Esophagus mucosa (tissue), 1 donor: ENCODE measurements around the gene MYLK3. TPM values are rescaled to one million over a fixed set of nuclear protein-coding genes. Genes with fewer than 3 reads are reported as not detected.
A peak's percentile ranks its signal among the peaks of the same experiment; 100 is the strongest.
"Not testable (repeated sequence)": the region's sequence is repeated elsewhere in the genome, so short reads cannot be mapped to it uniquely, and the experiment has no call there.

ENCODE experiments used
- ATAC-seq: fragments of 200-7000 bp; cut with Tn5 transposase; one replicate; pipeline ENCODE4 v1.9.1; 2020
- total RNA-seq: library from RNA; stranded (reverse); gene quantifications from one replicate; pipeline ENCODE4 v1.2.4, GENCODE V29; 2023
- donor health status: DM: yes; HTN: yes; CAD: no.

The MYLK3 gene
- 0.08 TPM for total RNA-seq

DNA sequence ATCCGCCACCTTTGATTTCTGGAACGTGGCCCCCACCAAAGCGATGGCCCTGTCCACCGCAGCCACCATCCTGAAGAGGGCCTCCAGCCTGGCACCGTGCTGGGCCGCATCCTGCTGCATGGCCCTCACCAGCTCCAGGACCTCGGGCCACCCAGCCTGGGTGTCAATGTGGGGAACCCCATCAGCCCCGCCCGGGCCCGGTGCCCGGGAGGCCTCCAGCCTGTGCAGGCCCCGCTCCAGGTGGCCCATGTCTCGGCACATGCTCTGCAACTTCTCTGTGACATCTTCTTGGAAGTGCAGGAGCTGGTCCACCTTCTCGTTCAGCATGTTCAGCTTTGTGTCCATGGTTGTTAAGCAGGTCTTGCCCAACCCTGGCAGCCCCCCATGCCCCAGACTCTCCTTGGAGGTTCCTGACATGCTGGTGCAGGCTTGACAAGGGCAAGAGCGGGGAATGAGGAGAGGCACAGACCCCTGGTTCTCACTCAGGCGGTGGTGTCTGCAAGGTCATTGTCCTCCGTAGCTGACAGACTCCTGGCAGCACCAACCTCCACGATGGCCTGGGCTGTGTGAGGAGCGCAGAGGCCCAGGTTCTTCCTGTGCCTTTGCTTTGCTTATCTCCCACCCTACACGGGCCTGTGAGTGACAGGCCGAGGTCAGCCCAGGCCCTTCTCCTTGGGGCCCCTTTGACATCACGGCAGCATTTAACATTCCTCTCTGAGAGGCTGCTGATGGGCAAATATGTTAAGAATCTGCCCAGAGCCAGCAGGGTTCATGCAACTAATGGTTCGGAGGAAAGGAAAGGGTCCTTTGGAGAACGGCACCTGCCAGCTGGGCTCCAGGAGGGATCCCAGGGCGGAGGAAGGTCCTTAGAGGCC is at the start of gene MYLK3:
MYLK3 (minus strand) TSS at position 568 of the 875 bp plus-strand sequence; CDS start at position 417, 151 bp downstream.
- ATAC-seq: no peak

DNA sequence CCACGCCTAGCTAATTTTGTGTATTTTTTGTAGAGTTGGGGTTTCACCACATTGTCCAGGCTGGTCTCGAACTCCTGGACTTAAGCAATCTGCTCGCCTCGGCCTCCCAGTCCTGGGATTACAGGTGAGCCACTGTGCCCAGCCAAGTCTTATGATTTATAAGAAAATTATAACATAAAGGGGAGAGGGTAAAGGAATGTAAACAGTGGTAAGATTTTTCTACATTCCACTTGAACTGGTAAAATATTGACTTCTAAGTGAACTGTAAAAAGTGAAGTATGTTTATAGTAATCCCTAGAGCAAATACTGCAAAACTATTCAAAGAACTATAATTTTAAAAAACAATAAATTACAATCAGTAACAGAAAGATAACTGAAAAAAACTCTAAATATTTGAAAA is 49.4 kb upstream of the MYLK3 start:
- ATAC-seq: no peak

DNA sequence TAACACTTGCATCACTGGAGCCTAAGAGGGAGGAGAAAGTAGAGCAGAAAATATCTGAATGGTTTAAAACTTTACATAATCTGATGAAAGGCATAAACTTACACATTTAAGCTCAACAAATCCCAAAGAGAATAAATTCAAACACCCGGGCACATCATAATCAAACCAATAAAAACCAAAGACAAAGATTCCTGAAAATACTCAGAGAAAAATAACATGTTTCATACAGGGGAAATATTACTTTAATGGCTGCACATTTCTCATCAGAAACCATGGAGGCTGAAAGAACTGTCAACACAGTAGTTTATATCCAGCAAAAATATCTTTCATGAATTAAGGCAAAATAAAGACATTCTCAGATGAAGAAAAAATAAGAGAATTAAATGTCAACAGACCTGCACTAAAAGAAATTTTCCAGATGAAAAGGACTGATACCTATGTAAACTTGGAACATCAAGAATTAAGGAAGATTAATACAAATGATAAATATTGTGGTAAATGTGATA is 48.7 kb upstream of the MYLK3 start:
- no peak for ATAC-seq

DNA sequence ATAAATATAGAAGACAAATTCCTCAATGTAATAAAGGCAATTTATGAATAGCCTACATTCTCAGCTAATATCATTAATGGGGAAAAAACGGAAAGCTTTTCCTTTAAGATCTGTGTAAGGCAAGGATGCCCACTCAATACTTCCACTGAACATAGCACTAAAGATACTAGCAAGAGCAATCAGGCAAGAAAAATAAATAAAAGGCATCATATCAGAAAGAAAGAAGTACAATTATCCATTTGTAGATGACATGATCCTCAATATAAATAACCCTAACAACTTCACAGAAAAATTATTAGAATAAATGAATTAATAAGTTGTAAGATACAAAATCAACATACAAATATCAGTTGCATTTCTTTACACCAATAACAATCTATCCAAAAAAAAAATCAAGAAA is 45.7 kb upstream of the MYLK3 start:
- no peak for ATAC-seq

DNA sequence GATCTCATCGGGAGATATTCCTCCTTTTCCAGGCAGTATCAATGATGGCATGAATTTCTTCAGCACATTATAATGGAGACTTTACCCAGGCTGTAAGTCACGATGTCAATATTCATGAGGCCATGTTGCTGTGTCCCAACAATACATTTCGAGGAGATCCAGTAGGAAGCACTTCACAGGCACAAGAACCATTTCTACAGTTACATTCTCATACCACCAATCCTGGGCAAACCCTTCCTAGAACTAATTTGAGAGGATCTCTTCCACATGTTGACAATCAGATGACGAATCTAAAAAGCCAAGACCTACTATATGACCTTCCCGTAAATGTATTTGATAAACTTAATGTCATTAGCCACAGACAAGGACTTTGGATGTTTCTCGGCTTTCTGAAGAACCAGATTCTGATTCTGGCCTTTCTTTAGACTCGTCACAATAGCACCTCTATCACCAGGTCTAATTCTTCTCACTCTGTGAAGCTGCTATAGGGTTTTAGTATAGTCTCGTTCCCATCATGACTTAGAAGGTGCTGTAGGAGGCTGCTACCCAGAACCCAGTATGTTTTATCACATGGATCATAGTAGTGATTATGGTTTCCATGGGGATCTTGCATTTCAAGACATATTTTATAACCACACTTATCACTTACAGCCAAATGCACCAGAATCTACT is 42.6 kb upstream of the MYLK3 start:
- no peak for ATAC-seq

DNA sequence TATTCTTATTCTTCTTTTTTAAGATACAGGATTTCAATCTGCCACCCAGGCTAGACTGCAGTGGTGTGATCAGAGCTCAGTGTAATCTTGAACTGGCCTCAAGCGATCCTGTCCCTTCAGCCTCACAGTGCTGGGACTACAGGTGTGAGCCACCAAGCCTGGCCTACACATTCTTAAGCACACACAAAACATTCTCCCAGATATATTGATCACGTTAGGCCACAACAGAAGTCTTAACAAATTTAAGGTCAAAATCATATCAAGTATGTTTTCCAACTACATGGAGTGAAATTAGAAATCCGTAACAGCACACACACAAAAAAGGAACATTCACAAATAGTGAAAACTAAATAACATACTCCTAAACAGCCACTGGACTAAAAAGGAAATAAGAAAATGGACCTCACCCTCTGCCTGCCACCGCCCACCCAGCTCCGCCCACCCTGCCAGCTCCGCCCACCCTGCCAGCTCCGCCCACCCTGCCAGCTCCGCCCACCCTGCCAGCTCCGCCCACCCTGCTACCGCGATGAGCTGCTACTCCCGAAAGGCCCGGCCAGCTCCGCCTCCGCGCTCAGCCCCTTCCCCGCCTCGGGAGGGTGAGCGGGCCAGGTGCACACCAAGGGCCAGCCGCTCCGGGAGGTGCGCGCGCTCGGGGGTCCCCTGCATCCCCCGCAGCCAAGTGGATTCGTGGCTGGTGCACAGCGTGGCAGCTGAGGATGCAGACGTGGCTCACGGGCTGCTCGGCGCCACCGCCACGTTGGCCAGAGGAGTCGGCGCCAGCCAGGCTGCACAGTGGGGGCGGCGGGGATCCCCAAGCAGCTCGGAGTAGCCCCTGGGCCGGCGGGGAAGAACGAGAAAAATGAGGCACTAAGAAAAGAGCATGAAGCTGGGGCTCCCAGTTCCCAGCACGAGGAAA is 41.6 kb upstream of the MYLK3 start:
- peak; percentile 96 for ATAC-seq

DNA sequence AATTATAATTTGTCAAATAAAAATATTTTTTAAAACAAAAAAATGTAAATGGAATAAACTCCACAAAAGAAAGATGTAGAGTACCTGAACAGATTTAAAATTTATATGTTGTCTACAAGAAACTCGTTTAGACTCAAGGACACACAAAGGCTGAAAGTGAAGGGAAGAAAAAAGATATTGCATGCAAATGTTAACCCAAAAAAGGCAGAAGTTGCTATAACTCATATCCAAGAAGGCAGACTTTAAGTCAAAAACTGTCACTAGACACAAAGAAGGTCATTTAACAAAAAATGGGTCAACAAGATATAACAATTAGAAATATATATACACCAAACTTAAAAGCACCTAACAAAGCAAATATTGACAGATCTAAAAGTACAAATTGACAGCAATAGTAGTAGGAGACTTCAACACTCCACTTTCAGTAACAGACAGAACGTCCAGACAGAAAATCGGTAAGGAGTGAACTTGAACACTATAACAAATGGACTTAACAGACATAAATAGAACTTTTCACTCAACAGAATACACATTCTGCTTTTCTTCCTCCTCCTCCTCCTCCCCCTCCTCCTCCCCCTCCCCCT is 40.8 kb upstream of the MYLK3 start:
- ATAC-seq: no peak

DNA sequence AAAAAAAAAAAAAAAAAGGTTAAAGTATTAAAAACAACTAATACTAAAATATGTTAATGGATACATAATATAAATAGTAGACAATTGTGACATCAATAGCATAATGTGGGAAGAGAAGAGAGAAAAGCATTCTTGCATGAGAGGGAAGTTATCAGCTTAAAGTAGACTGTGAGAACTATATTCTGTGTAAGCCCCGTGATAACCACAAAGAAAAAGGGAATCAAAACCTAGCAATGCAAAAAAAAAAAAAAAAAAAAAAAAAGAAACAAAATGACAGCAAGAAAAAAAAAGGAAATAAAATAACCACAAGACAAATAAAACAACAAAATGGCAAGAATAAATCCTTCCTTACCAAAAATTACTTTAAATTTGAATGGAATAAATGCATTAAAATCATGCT is 39.8 kb upstream of the MYLK3 start:
- ATAC-seq: no peak

DNA sequence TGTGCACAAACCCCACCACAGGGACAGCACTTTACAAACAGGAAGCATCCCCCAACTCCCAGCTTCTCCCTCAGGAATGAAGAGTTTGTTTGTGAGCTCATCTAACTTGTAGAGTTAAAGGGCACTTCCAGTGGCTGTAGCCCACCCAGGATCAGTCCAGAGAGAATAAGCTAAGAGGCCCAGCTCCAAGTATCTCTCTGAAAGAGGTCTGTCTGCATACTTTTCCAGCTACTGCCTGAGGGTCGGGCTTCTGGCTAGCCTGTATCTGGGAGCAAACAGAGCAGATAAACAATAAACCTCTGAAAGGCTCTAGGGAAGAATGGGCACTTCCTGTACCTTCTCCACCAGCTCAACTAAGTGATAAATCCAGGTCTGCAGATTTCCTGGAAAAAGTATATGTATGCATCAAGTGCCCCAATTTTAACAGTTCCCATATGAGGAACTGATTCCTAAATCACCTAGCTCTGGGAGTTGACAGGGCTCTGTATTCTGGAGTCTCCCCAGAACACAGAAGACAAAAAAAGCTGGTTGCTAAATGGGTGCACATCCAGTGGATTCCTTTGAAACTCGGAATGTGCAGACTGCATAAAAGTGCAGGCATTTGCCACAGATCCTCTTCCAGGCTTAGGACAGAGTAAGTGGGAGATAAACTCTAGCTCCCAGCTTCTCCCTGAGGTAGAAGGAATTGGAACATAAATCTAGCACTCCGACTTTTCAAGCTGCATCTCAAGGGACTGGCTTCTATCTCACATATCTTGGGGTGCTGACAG is 37.1 kb upstream of the MYLK3 start:
- no peak for ATAC-seq

DNA sequence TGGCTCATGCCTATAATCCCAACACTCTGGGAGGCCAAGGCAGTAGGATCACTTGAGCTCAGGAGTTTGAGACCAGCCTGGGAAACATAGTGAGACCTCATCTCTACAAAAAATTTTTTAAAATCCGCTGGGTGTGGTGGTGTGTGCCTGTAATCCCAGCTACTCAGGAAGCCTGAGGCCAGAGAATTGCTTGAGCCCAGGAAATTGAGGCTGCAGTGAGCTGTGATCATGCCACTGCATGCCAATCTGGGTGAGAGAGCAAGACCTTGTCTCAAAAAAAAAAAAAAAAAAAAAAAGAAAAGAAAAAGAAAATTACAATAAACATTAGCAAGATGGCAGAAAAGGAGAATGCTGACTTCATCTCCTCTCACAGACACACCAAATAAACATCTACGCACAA is 36.4 kb upstream of the MYLK3 start:
- ATAC-seq: not testable (repeated sequence)

DNA sequence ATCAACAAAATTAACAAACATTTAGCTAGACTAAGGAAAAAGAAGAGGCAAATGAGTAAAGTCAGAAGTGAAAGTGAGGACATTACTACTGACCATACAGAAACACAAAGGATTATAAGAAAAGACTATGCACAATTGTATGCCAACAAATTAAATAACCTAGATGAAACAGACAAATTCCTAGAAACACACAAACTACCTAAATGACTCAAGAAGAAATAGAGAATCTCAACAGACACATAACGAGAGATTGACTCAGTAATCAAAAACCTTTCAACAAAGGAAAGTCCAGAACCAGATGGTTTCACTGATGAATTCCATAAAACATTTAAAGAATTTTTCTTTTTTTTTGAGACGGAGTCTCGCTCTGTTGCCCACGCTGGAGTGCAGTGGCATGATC is 35.7 kb upstream of the MYLK3 start:
- ATAC-seq: no peak

DNA sequence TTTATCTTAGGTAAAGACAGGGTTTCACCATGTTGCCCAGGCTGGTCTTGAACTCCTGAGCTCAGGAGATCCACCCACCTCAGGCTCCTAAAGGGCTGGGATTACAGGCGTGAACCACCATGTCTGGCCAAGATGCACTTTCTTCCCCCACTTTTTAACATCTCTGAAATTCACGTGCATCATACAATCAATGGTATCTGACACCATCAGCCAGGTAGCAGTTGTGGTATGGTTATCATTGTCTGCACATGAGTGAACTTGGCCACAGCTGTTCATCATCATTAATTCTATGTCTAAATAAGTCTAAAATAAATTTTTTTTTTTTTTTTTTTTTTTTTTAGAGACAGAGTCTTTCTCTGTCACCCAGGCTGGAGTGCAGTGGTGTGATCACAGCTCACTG is 34.2 kb upstream of the MYLK3 start:
- ATAC-seq: no peak

DNA sequence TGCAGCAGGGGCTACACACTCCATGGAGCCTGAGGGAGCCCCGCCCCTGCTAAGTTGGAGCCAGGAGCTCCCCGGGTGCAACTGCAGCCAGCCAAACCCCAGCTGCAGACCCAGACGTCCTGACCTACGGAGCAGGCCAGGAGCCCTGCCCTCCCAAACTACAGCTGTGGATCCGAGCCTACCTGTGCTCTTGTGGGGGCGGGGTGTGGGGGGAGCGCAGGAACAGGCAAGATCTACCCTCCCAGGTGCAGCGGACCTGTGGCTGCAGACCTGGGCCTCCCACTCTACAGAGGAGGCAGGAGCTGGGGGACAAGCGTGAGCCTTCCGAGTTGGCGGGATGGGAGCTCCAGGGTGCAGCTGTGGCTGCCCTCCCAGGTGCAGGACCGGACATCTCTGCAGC is 29.7 kb upstream of the MYLK3 start:
- no peak for ATAC-seq

DNA sequence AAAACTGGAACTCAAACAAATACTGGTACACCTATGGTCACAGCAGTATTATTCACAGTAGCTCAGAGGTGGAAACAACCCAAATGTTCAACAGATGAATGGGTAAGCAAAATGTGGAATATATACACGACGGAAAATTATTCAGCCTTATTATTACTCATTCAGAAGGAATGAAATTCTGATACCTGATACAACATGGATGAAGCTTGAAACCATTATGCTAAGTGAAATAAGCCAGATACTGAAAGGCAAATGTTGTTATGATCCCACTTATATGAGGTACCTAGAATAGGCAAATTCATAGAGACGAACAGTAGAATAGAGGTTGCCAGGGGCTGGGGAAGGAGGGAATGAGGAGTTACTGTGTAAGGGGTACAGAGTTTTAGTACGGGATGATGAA is 27.1 kb upstream of the MYLK3 start:
- no peak for ATAC-seq

DNA sequence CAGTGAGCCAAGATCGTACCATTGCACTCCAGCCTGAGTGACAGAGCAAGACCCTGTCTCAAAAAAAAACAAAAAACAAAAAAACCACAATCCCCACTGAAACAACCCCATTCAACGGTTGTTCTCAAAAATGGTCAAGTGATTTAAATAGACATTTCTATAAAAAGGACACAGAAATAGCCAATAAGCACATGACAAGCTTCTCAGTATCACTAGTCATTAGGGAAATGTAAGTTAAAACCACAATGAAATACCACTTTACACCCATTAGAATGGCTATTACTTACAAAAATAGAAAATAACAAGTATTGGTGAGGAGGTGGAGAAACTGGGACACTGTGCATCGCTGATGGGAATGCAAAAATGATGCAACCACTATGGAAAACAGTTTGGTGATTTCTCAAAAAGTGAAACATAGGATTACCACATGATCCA is 26.6 kb upstream of the MYLK3 start:
- ATAC-seq: no peak

DNA sequence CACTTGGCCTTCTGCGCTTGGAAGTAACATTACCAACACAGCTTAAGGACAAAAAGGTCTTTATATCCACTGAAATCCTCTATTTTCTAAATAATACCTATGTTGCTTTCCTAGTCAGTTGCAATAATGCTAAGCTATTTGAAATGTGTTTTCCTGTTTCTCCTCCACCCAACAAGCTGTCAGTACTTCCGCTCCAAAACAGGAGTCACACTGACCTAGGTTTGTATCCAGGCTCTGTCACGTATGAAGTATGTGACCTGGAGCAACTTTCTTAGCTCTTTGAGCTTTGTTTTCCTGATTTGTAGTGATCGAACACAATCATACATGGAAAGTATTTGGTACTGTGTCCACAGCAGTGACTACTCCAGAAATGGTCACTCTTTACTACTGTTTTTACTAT is 24.3 kb upstream of the MYLK3 start:
- ATAC-seq: no peak

DNA sequence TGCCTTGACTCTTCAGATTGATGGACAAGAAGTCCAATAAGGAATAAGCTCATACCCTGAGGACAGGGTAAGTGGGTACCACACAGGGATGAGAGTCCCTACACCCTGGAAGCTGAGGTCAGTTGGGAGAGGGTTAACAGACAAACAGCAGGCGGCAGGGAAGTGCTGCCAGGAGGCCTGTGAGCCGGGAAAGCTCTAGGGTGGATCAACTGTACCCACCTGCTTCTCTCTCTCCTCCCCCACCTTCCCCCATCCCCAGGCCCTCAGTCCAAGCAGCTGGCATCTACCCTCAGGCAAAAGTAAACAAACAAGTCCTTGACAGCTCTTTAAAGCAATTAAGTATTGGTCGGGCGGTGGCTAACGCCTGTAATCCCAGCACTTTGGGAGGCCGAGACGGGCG is 20.7 kb upstream of the MYLK3 start:
- ATAC-seq: no peak

DNA sequence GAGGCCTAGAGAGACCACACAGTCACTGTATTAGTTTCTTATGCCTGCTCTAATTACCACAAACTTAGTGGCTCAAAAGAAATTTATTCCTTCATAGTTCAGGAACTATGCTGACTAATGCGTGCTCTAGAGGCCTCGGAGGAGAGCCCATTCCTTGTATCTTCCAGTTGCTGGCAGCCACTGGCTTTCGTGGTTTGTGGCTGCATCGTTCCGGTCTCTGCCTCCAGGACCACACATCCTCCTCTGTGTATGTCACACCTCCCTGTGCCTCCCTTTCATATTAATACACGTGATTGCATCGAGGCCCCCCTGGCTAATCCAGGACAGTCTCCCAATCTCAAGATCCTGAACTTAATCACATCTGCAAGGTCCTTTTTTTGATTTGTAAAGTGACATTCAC is 16.9 kb upstream of the MYLK3 start:
- ATAC-seq: no peak

DNA sequence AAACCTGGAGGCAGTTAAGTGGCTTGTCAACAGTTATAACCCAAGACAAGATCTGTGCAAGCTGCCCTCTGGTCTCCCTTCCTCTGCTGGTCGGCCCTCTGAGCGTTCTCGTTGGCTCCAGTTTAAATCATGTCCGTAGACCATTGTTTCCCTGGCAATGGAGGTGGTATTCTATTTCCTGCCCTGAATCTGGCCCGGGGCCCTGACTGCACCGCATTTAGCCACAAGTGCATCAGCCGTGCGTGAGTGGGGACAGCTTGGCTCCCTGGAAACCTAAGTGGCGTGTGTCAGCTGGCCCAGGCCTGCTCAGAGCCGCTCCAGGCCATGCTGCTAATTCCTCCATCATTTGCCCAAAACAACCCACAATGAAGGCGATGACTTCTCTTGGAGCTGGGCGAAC is 15.0 kb upstream of the MYLK3 start:
- ATAC-seq: no peak

DNA sequence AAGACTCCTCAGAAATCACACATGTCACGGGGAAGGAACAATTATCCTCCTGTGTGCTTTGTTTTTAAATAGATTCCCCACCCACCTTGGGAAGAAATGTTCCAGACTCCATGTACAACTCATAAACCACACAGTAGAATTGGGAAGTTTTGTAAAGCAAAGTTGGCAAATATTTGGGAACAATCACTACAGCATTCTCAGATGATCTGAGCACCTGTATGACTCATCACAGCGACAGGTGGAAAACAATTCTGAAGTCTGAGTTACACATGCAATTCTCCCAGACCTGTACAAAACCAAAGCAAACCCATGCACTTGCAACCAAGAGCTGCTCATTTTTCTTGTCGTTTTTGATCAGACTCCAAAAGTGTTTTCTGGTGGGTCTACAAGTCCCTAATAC is 14.4 kb upstream of the MYLK3 start:
- ATAC-seq: no peak

DNA sequence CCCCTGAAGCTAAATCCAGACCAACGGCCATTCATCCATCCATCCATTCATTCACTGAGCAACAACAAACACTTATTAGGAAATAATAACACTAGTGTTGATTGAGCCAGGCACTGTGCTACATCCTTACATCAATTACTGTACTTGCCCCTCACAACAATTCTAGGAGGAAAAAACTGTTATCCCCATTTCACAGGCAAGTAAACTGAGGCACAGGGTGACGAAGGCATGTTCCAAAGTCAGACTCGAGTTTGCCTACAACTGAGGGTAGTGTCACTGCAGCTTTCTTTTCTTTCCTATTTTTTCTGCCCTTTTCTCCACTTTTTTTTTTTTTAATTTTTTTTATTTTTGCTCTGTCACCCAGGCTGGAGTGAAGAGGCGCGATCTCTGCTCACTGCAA is 11.2 kb upstream of the MYLK3 start:
- no peak for ATAC-seq
